ENCODE measurements around the gene FAM120B.

DNA sequence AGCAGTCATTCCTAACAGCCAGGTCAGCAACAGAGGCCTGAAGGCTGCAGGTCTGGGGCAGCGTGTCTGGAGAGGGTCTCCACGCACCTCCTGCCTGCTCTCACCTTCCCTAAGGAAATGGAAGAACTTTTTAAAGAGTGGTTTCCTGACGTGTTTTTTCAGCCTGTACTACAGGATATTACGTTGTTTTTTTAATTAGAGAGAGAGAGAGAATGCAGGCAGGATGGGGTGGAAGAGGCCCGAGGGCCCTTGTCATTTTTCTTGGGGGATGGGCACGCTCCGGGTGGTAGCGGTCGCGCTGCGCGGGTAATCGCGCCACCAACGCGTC lies 17.7 kb upstream of the FAM120B start:
- no peak for TF ChIP-seq RARB (CRISPR knock-in tag; IDR thresholded peaks at IDR 0.05)
- TF ChIP-seq ARNTL (CRISPR knock-in tag; IDR thresholded peaks at IDR 0.05; ENCODE audit: borderline replicate concordance, low read depth), result no peak
- TF ChIP-seq ISL1 (CRISPR knock-in tag; IDR thresholded peaks at IDR 0.05), result no peak
